Measurements from ENCODE around the gene TXNRD1.

The TXNRD1 gene

DNA sequence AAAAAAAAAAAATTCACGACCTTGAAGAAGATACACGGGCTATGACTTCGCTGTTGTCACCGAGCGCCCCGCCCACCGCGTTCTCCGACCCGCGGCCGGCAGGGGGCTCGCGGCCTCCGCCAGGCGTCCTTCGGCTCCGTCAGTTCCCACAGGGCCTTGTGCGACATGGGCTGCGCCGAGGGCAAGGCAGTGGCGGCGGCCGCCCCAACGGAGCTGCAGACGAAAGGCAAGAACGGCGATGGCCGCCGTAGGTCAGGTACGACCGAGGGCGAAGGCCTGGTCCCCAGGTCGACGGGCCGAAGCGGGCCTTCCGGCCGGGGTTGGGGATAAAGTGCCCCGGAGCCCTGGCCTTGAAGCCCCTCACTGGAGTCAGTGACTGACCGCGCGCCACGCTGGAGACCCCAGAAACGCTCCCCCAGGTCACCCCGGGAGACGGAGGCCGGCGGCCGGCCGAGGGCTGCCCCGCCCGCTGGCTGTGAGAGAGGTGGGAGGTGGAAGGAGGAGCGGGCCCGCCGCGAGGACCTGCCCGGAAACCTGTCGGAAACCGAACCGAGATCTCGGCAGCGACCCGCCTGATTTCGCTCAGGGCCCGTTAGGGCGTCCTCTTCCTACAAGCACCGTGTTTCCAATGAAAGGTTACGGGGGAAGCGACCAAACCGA, at the start of gene TXNRD1:
Gene TXNRD1, plus strand, starts transcription at position 142 of the 660 bp plus-strand sequence. Its CDS starts 24 bp downstream, at position 166.
- Histone ChIP-seq H3K27ac (peak within 1 kb of the TSS; percentile 61), H3K9me3 (ENCODE audit: control insufficient read depth, low read length) (no peaks in the 10 kb centered on the region), H3K9ac (no peak within 1 kb of the TSS), H3K79me2 (no peaks in the 10 kb centered on the region), H3K4me3 (ENCODE audit: low read depth, low read length) (peak within 1 kb of the TSS; percentile 40), H3K4me1 (peaks cover 18% of the 10 kb centered on the region), H2AFZ (peak within 1 kb of the TSS; percentile 100), H3K36me3 (ENCODE audit: control insufficient read depth, insufficient read depth, low read length) (no peaks in the 10 kb centered on the region), H3K27me3 (ENCODE audit: control insufficient read depth, insufficient read depth, low read length) (no peaks in the 10 kb centered on the region), H3K4me2 (ENCODE audit: low read length) (peak within 1 kb of the TSS; percentile 22)
- TF ChIP-seq, protein P1, sequence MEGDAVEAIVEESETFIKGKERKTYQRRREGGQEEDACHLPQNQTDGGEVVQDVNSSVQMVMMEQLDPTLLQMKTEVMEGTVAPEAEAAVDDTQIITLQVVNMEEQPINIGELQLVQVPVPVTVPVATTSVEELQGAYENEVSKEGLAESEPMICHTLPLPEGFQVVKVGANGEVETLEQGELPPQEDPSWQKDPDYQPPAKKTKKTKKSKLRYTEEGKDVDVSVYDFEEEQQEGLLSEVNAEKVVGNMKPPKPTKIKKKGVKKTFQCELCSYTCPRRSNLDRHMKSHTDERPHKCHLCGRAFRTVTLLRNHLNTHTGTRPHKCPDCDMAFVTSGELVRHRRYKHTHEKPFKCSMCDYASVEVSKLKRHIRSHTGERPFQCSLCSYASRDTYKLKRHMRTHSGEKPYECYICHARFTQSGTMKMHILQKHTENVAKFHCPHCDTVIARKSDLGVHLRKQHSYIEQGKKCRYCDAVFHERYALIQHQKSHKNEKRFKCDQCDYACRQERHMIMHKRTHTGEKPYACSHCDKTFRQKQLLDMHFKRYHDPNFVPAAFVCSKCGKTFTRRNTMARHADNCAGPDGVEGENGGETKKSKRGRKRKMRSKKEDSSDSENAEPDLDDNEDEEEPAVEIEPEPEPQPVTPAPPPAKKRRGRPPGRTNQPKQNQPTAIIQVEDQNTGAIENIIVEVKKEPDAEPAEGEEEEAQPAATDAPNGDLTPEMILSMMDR (IDR thresholded peaks at IDR 0.05): peak; percentile 82

DNA sequence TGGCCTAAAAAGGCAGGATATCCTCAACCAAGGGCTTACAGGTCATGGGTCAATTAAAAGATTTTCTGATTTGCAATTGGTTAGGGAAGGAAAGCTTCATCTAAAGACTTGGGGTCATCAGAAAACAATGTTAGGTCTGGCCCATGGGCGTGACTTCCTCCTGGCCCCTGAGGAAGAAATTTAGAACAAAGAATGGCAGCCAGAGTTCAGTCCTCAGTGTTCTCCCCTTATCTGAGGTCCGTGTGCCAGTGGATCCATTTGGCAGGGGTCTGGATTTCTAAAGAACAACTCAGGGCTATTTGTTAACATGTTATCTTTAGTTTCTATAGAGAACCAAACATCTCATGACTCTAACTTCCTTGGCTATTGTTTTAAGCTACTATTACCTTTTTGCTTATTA, 49.8 kb upstream of the TXNRD1 start:
- H3K9ac ChIP-seq: no peak overlapping the region
- H3K4me1 ChIP-seq: peaks cover 12% of the 10 kb centered on the region
- H3K4me3 ChIP-seq (ENCODE audit: low read depth, low read length): no peak overlapping the region
- H3K9me3 ChIP-seq (ENCODE audit: control insufficient read depth, low read length): no peaks in the 10 kb centered on the region
- peak overlapping the region; percentile 61 for H2AFZ ChIP-seq
- H3K27ac ChIP-seq: peak overlapping the region; percentile 15
- no peak overlapping the region for H3K4me2 ChIP-seq (ENCODE audit: low read length)
- no peaks in the 10 kb centered on the region for H3K79me2 ChIP-seq
- no peaks in the 10 kb centered on the region for H3K27me3 ChIP-seq (ENCODE audit: control insufficient read depth, insufficient read depth, low read length)
- TF ChIP-seq, protein P1 (IDR thresholded peaks at IDR 0.05): no peak
- H3K36me3 ChIP-seq (ENCODE audit: control insufficient read depth, insufficient read depth, low read length): no peaks in the 10 kb centered on the region

GRCh38 chr12:104166465-104166864, 49.1 kb upstream of the TXNRD1 start:
- Histone ChIP-seq H3K9ac (no peak overlapping the region), H3K4me2 (ENCODE audit: low read length) (no peak overlapping the region), H3K36me3 (ENCODE audit: control insufficient read depth, insufficient read depth, low read length) (no peaks in the 10 kb centered on the region), H3K4me3 (ENCODE audit: low read depth, low read length) (no peak overlapping the region), H2AFZ (no peak overlapping the region), H3K4me1 (peaks cover 12% of the 10 kb centered on the region), H3K9me3 (ENCODE audit: control insufficient read depth, low read length) (no peaks in the 10 kb centered on the region), H3K27me3 (ENCODE audit: control insufficient read depth, insufficient read depth, low read length) (no peaks in the 10 kb centered on the region), H3K27ac (no peak overlapping the region), H3K79me2 (no peaks in the 10 kb centered on the region)
- TF ChIP-seq, protein P1 (IDR thresholded peaks at IDR 0.05): no peak

GRCh38 chr12:104167519-104168458, 47.8 kb upstream of the TXNRD1 start:
- no peaks in the 10 kb centered on the region for H3K9me3 ChIP-seq (ENCODE audit: control insufficient read depth, low read length)
- no peaks in the 10 kb centered on the region for H3K79me2 ChIP-seq
- H3K27ac ChIP-seq: no peak overlapping the region
- H2AFZ ChIP-seq: peak overlapping the region; percentile 18
- TF ChIP-seq, protein P1 (IDR thresholded peaks at IDR 0.05): no peak
- H3K4me3 ChIP-seq (ENCODE audit: low read depth, low read length): no peak overlapping the region
- H3K27me3 ChIP-seq (ENCODE audit: control insufficient read depth, insufficient read depth, low read length): no peaks in the 10 kb centered on the region
- no peak overlapping the region for H3K4me2 ChIP-seq (ENCODE audit: low read length)
- H3K9ac ChIP-seq: no peak overlapping the region
- H3K4me1 ChIP-seq: peaks cover 12% of the 10 kb centered on the region
- H3K36me3 ChIP-seq (ENCODE audit: control insufficient read depth, insufficient read depth, low read length): no peaks in the 10 kb centered on the region

Measured in parathyroid adenoma (tissue), 2 donors.